DOHH2 (cell line): ENCODE data around the gene EEFSEC.

Experiments
- H3F3A ChIP-seq: fragments of 200-600 bp; sonication (generic), shearing (Covaris generic); 2 replicates; pipeline ENCODE4 v1.6.0; 2016; ENCODE audit warnings: antibody characterized with exemption, mild to moderate bottlenecking; ENCODE audit not compliant: control insufficient read depth, insufficient read depth
- H3K27ac ChIP-seq: fragments of 200-600 bp; sonication (generic); 2 replicates; pipeline ENCODE4 v1.5.1; 2014; ENCODE audit warnings: low read depth, mild to moderate bottlenecking, low read length, moderate library complexity
- H3K27me3 ChIP-seq: fragments of 200-600 bp; sonication (generic); 2 replicates; pipeline ENCODE4 v1.6.1; 2014; ENCODE audit warnings: mild to moderate bottlenecking, low read length, mixed read lengths; ENCODE audit not compliant: control insufficient read depth
- H3K36me3 ChIP-seq: fragments of 200-600 bp; sonication (generic); 2 replicates; pipeline ENCODE4 v1.6.1; 2014; ENCODE audit warnings: mild to moderate bottlenecking, low read length, moderate library complexity, mixed read lengths; ENCODE audit not compliant: control insufficient read depth
- H3K4me1 ChIP-seq: fragments of 200-600 bp; sonication (generic); 2 replicates; pipeline ENCODE4 v1.6.1; 2014; ENCODE audit warnings: mild to moderate bottlenecking, low read length, mixed read lengths; ENCODE audit not compliant: control insufficient read depth
- H3K4me2 ChIP-seq: fragments of 200-600 bp; sonication (generic); 2 replicates; pipeline ENCODE4 v1.6.0; 2014; ENCODE audit warnings: mild to moderate bottlenecking, low read length, moderate library complexity
- H3K4me3 ChIP-seq: fragments of 200-600 bp; sonication (generic); 2 replicates; pipeline ENCODE4 v1.5.1; 2014; ENCODE audit warnings: mild to moderate bottlenecking, low read length, mixed read lengths
- H3K79me2 ChIP-seq: fragments of 200-600 bp; sonication (generic); 2 replicates; pipeline ENCODE4 v1.6.1; 2014; ENCODE audit warnings: mild to moderate bottlenecking, low read length, mixed read lengths; ENCODE audit not compliant: control insufficient read depth
- H3K9me2 ChIP-seq: fragments of 200-600 bp; sonication (generic); replicated peaks from 2 replicates; pipeline ENCODE4 v1.6.1; 2014; ENCODE audit warnings: mild to moderate bottlenecking, low read length, mixed read lengths; ENCODE audit not compliant: control insufficient read depth
- H3K9me3 ChIP-seq: fragments of 200-600 bp; sonication (generic); 2 replicates; pipeline ENCODE4 v1.6.1; 2014; ENCODE audit warnings: antibody characterized with exemption, low read length, mixed read lengths; ENCODE audit not compliant: control insufficient read depth, insufficient read depth
- H4K20me1 ChIP-seq: fragments of 200-600 bp; sonication (generic); 2 replicates; pipeline ENCODE4 v1.6.0; 2014; ENCODE audit warnings: low read depth, mild to moderate bottlenecking, antibody characterized with exemption, low read length, moderate library complexity; ENCODE audit not compliant: control insufficient read depth, insufficient read depth
- CTCF ChIP-seq: fragments of 200-600 bp; sonication (generic); IDR thresholded peaks from one replicate; pipeline ENCODE4 v1.5.1; 2014; ENCODE audit warnings: antibody characterized with exemption, mild to moderate bottlenecking, low read depth, low read length; ENCODE audit not compliant: poor library complexity, severe bottlenecking
- EZH2phosphoT487 ChIP-seq: fragments of 200-600 bp; sonication (generic); IDR thresholded peaks from 2 replicates; pipeline ENCODE4 v1.6.1; 2017; ENCODE audit warnings: borderline replicate concordance, mild to moderate bottlenecking, antibody characterized with exemption, low read length, moderate library complexity, mixed read lengths

EEFSEC gene

GRCh38 chr3:128409624-128410581 is 256.6 kb downstream of the EEFSEC start:
- Histone ChIP-seq H3F3A (no peaks in the 10 kb centered on the region), H3K27ac (no peak overlapping the region), H3K9me3 (no peaks in the 10 kb centered on the region), H3K9me2 (no peaks in the 10 kb centered on the region), H4K20me1 (no peaks in the 10 kb centered on the region), H3K27me3 (no peaks in the 10 kb centered on the region), H3K79me2 (no peaks in the 10 kb centered on the region), H3K36me3 (no peaks in the 10 kb centered on the region), H3K4me2 (no peak overlapping the region), H3K4me3 (no peak overlapping the region), H3K4me1 (no peaks in the 10 kb centered on the region)
- TF ChIP-seq EZH2phosphoT487 (no peak), CTCF (no peak)

DNA sequence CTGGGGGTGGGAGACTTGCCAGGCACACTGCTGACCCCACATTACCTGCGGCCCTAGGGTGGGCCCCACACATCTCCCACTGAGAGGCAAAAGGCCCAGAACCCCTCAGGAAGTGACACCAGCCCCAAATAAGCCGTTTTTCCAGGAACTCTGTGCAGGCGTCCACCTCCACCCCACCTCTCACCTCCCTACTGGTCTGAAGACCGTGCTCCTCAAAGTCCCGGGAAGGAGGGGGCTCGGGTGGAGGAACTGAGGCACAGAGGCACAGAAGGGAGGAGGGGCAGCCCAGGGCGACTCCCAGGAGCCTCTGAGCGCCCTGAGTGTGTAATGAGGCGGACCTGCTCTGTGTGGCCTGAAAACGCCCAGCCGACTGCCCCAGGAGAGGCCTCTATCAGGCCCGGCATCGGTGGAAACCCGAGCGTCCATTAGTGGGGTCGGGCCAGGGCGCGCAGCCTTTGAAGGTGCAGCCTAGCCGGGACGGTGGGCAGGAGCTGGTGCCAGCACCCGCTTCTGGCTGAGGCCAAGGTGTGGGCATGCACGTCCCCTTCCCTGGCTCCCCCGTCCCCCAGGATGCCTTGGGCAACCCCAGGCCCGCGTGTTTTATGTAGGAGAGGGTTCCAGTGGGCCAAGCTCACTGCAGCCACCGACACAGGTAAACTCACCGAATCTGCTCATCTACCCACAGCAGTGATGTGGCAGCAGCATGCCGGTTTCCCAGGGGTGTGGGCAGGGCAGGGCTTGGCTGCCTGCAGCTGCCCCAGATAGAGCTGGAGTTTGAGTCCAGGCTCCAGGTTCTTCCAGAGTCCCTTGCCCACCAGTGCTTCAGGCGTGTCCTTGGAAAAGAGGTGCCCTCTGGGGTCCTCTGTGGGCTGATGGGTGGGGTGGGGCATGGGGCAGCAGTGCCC is 257.6 kb downstream of the EEFSEC start:
- Histone ChIP-seq H4K20me1 (no peaks in the 10 kb centered on the region), H3K9me2 (no peaks in the 10 kb centered on the region), H3K4me2 (no peak overlapping the region), H3K4me3 (no peak overlapping the region), H3K79me2 (no peaks in the 10 kb centered on the region), H3K27me3 (no peaks in the 10 kb centered on the region), H3K4me1 (no peaks in the 10 kb centered on the region), H3K9me3 (no peaks in the 10 kb centered on the region), H3K36me3 (no peaks in the 10 kb centered on the region), H3K27ac (no peak overlapping the region), H3F3A (no peaks in the 10 kb centered on the region)
- no peak for TF ChIP-seq EZH2phosphoT487
- TF ChIP-seq CTCF: no peak

DNA sequence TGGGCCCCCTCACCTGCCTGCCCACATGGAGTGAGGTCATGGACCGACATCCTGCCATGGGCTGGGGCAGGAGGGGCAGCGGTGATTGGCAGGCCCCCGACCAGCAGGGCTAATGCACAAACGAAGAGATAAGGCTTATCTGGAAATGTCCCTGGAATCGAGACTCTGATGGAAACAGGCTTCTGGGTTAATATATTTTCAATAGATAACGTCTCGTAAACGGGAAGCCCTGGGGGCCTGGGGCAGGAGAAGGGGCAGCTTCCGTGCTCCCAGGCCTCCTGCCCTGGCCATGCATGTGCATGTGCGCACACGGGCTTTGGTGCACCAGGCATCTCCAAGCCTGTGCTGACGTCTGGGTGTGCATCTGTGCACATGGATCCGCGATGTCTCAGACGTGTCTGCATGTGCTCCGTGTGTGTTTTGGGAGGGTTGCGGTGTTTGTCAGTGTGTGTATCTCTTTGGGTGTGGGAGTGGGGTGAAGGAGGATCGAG is 258.3 kb downstream of the EEFSEC start:
- no peak overlapping the region for H3K4me2 ChIP-seq
- no peaks in the 10 kb centered on the region for H4K20me1 ChIP-seq
- H3K4me1 ChIP-seq: no peaks in the 10 kb centered on the region
- H3K27me3 ChIP-seq: no peaks in the 10 kb centered on the region
- no peaks in the 10 kb centered on the region for H3K79me2 ChIP-seq
- no peaks in the 10 kb centered on the region for H3K9me3 ChIP-seq
- no peaks in the 10 kb centered on the region for H3K36me3 ChIP-seq
- no peak overlapping the region for H3K4me3 ChIP-seq
- no peak overlapping the region for H3K27ac ChIP-seq
- H3F3A ChIP-seq: no peaks in the 10 kb centered on the region
- no peak for TF ChIP-seq CTCF
- TF ChIP-seq EZH2phosphoT487: no peak
- no peaks in the 10 kb centered on the region for H3K9me2 ChIP-seq
